ENCODE data around the gene PIEZO1.
"Not testable (repeated sequence)": the region's sequence is repeated elsewhere in the genome, so short reads cannot be mapped to it uniquely, and the experiment has no call there.

The PIEZO1 gene

DNA sequence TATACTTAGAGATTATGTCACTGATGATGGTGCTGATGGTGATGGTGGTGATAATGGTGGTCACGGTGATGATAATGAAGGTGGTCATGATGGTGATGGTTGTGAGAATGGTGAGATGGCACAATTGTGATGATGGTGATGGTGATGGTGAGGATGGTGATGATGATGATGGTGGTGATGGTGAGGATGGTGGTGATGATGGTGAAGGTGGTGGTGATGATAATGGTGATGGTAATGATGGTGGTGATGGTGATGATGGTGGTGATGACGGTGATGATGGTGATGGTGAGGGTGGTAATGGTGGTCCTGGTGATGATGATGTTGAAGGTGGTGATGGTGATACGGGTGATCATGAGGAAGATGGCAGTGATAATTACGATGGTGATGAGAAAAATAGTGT is 13.1 kb upstream of the PIEZO1 start:
- Histone ChIP-seq H3K4me1 (ENCODE audit: insufficient read depth, low read length) (no peaks in the 10 kb centered on the region), H3K4me3 (ENCODE audit: low read depth in 1 of 2, low read length in 2 of 2) (no peak overlapping the region), H3K9me3 (ENCODE audit: low read length) (no peaks in the 10 kb centered on the region), H3K9ac (ENCODE audit: low read length) (no peak overlapping the region), H3K27me3 (ENCODE audit: control insufficient read depth in 1 of 2, insufficient read depth in 2 of 2, low read length in 2 of 2) (peaks cover 0 to 7% of the 10 kb centered on the region in 2 donors), H3K36me3 (ENCODE audit: insufficient read depth, low read length) (no peaks in the 10 kb centered on the region), H3K27ac (ENCODE audit: low read depth, low read length) (no peak overlapping the region)

- H3K4me3 ChIP-seq (ENCODE audit: low read depth in 1 of 2, low read length in 2 of 2) = no peak overlapping the region
- no peak overlapping the region for H3K9ac ChIP-seq (ENCODE audit: low read length)
- H3K4me1 ChIP-seq (ENCODE audit: insufficient read depth, low read length) = no peaks in the 10 kb centered on the region
- H3K9me3 ChIP-seq (ENCODE audit: low read length) = no peaks in the 10 kb centered on the region
- H3K27me3 ChIP-seq (ENCODE audit: control insufficient read depth in 1 of 2, insufficient read depth in 2 of 2, low read length in 2 of 2) = peaks cover 0 to 22% of the 10 kb centered on the region in 2 donors
- H3K36me3 ChIP-seq (ENCODE audit: insufficient read depth, low read length) = no peaks in the 10 kb centered on the region
- H3K27ac ChIP-seq (ENCODE audit: low read depth, low read length) = no peak overlapping the region
Measured at GRCh38 chr16:88796278-88796677, 11.3 kb upstream of the PIEZO1 start.

DNA sequence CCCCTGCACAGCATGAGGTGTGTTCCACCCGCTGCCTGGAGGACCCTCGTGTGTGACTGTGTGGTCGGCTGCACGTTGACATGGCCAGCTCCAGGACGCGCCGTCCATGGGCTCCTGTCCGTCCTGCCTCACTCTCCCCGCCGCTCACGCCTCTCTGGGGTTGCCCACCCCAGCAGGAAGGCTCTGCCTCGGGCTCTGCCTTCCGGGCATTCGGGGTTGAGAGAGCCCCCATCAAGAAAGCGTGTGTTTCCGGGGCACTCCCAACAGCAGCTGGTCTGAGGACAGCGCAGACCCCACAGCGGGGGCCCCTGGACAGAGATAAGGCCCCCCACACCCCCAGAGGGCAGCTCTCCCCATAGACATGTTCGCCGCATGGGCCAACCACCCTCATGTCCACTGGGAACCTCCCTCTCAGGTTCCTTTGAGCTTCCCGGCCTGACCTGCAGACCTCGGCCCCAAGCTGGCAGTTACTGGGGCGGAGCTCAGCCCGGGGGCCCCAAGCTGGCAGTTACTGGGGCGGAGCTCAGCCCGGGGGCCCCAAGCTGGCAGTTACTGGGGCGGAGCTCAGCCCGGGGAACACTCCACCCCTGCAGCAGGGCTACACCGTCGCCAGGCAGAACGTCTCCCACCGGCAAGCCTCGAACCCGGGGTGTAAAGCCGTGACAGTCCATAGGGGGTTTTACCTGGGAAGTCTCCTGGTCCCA is 8.4 kb upstream of the PIEZO1 start:
- Histone ChIP-seq H3K4me3 (ENCODE audit: low read depth in 1 of 2, low read length in 2 of 2) (no peak overlapping the region), H3K27ac (ENCODE audit: low read depth, low read length) (no peak overlapping the region), H3K36me3 (ENCODE audit: insufficient read depth, low read length) (no peaks in the 10 kb centered on the region), H3K4me1 (ENCODE audit: insufficient read depth, low read length) (no peaks in the 10 kb centered on the region), H3K9ac (ENCODE audit: low read length) (no peak overlapping the region), H3K9me3 (ENCODE audit: low read length) (no peaks in the 10 kb centered on the region), H3K27me3 (ENCODE audit: control insufficient read depth in 1 of 2, insufficient read depth in 2 of 2, low read length in 2 of 2) (peaks cover 0 to 22% of the 10 kb centered on the region in 2 donors)

DNA sequence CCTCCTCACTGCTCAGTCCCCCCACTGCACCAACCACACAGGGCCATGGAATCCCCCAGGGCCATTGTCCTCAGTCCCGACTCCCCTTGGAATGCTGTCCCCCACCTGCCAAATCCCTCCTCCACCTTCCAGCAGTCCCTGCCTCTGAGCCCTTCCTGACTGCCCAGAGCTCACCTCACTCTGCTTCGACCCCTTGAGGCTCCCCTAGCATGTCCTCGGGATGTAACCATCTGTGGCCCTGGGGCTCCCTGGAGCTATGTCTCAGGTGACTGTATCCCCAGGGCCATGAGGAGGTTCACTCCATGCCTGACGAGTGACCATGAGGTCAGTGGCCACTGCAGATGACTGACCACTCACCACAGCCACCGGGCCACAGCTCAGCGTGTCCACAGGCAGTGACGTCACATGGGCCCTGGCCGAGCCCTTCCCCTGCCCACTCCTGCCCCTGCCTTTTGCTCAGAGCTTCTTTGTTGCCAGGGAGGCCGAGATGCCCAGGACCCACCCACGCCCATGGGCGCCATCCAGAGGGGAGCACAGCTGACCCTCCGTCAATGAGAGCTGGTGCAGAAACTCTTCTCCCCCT is 7.7 kb upstream of the PIEZO1 start:
- Histone ChIP-seq H3K27me3 (ENCODE audit: control insufficient read depth in 1 of 2, insufficient read depth in 2 of 2, low read length in 2 of 2) (peaks cover 0 to 22% of the 10 kb centered on the region in 2 donors), H3K4me1 (ENCODE audit: insufficient read depth, low read length) (no peaks in the 10 kb centered on the region), H3K36me3 (ENCODE audit: insufficient read depth, low read length) (no peaks in the 10 kb centered on the region), H3K9me3 (ENCODE audit: low read length) (no peaks in the 10 kb centered on the region), H3K27ac (ENCODE audit: low read depth, low read length) (no peak overlapping the region), H3K9ac (ENCODE audit: low read length) (no peak overlapping the region), H3K4me3 (ENCODE audit: low read depth in 1 of 2, low read length in 2 of 2) (no peak overlapping the region)

DNA sequence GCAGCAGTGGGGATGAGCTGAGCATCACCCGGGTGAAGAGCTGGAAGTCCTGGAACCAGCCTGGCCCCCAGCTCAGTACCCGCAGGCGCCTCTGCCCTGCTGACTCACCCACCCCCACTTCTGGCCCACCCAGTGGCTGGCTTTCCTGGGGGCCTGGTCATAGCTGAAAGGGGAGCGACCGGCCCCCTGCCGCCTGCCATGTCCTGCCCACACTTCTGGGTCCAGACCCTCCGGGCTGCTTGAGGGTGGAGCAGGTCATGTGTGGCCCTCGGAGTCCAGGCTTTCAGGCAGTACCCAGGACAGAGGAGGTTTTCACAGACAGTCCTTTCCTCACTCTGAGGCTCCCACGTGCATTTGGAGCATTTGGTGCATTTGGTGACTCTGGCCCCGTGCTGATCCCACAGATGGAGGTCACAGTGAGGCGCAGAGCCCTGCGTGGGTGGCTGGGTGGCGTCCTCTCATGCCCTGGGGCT is 7.1 kb upstream of the PIEZO1 start:
- Histone ChIP-seq H3K36me3 (ENCODE audit: insufficient read depth, low read length) (no peaks in the 10 kb centered on the region), H3K9ac (ENCODE audit: low read length) (no peak overlapping the region), H3K4me1 (ENCODE audit: insufficient read depth, low read length) (no peaks in the 10 kb centered on the region), H3K9me3 (ENCODE audit: low read length) (no peaks in the 10 kb centered on the region), H3K4me3 (ENCODE audit: low read depth in 1 of 2, low read length in 2 of 2) (no peak overlapping the region), H3K27me3 (ENCODE audit: control insufficient read depth in 1 of 2, insufficient read depth in 2 of 2, low read length in 2 of 2) (peaks cover 0 to 22% of the 10 kb centered on the region in 2 donors), H3K27ac (ENCODE audit: low read depth, low read length) (no peak overlapping the region)

- H3K27ac ChIP-seq (ENCODE audit: low read depth, low read length) = no peak overlapping the region
- peaks cover 0 to 22% of the 10 kb centered on the region in 2 donors for H3K27me3 ChIP-seq (ENCODE audit: control insufficient read depth in 1 of 2, insufficient read depth in 2 of 2, low read length in 2 of 2)
Measured at GRCh38 chr16:88790312-88791211, 5.5 kb upstream of the PIEZO1 start.

GRCh38 chr16:88789594-88789993 is 4.6 kb upstream of the PIEZO1 start:
- no peak overlapping the region for H3K4me3 ChIP-seq (ENCODE audit: low read depth in 1 of 2, low read length in 2 of 2)
- H3K9ac ChIP-seq (ENCODE audit: low read length) = no peak overlapping the region
- H3K27ac ChIP-seq (ENCODE audit: low read depth, low read length) = no peak overlapping the region
- H3K27me3 ChIP-seq (ENCODE audit: control insufficient read depth in 1 of 2, insufficient read depth in 2 of 2, low read length in 2 of 2) = peaks cover 0 to 22% of the 10 kb centered on the region in 2 donors
- no peaks in the 10 kb centered on the region for H3K4me1 ChIP-seq (ENCODE audit: insufficient read depth, low read length)
- H3K36me3 ChIP-seq (ENCODE audit: insufficient read depth, low read length) = no peaks in the 10 kb centered on the region
- no peaks in the 10 kb centered on the region for H3K9me3 ChIP-seq (ENCODE audit: low read length)

More at GRCh38 chr16:88790312-88791211, 5.5 kb upstream of the PIEZO1 start:
- H3K4me1 ChIP-seq (ENCODE audit: insufficient read depth, low read length) = no peaks in the 10 kb centered on the region
- H3K4me3 ChIP-seq (ENCODE audit: low read depth in 1 of 2, low read length in 2 of 2) = no peak overlapping the region
- H3K9ac ChIP-seq (ENCODE audit: low read length) = no peak overlapping the region
- no peaks in the 10 kb centered on the region for H3K9me3 ChIP-seq (ENCODE audit: low read length)
- H3K36me3 ChIP-seq (ENCODE audit: insufficient read depth, low read length) = no peaks in the 10 kb centered on the region

- H3K36me3 ChIP-seq (ENCODE audit: insufficient read depth, low read length); H3K9me3 ChIP-seq (ENCODE audit: low read length); H3K4me1 ChIP-seq (ENCODE audit: insufficient read depth, low read length); H3K4me3 ChIP-seq (ENCODE audit: low read depth in 1 of 2, low read length in 2 of 2); H3K27ac ChIP-seq (ENCODE audit: low read depth, low read length); H3K9ac ChIP-seq (ENCODE audit: low read length): not testable (repeated sequence)
- peaks cover 0 to 22% of the 10 kb centered on the region in 2 donors for H3K27me3 ChIP-seq (ENCODE audit: control insufficient read depth in 1 of 2, insufficient read depth in 2 of 2, low read length in 2 of 2)
Measured at GRCh38 chr16:88788749-88789148, 3.7 kb upstream of the PIEZO1 start.

- Histone ChIP-seq H3K27ac (ENCODE audit: low read depth, low read length) (no peak overlapping the region), H3K4me1 (ENCODE audit: insufficient read depth, low read length) (peaks cover 8% of the 10 kb centered on the region)
Measured at GRCh38 chr16:88787579-88788314, 2.7 kb upstream of the PIEZO1 start.

GRCh38 chr16:88784856-88785105 is 239 bp downstream of the PIEZO1 start:
- no peaks in the 10 kb centered on the region for H3K36me3 ChIP-seq (ENCODE audit: insufficient read depth, low read length)
- no peaks in the 10 kb centered on the region for H3K27me3 ChIP-seq (ENCODE audit: control insufficient read depth in 1 of 2, insufficient read depth in 2 of 2, low read length in 2 of 2)
- peaks cover 38% of the 10 kb centered on the region for H3K4me1 ChIP-seq (ENCODE audit: insufficient read depth, low read length)
- no peaks in the 10 kb centered on the region for H3K9me3 ChIP-seq (ENCODE audit: low read length)
- peak overlapping the region; percentile 56 to 87 for H3K4me3 ChIP-seq (ENCODE audit: low read depth in 1 of 2, low read length in 2 of 2)
- peak overlapping the region; percentile 95 for H3K27ac ChIP-seq (ENCODE audit: low read depth, low read length)
- H3K9ac ChIP-seq (ENCODE audit: low read length) = no peak overlapping the region

More at GRCh38 chr16:88787579-88788314, 2.7 kb upstream of the PIEZO1 start:
- peaks cover 0 to 14% of the 10 kb centered on the region in 2 donors for H3K27me3 ChIP-seq (ENCODE audit: control insufficient read depth in 1 of 2, insufficient read depth in 2 of 2, low read length in 2 of 2)
- H3K36me3 ChIP-seq (ENCODE audit: insufficient read depth, low read length) = no peaks in the 10 kb centered on the region
- H3K4me3 ChIP-seq (ENCODE audit: low read depth in 1 of 2, low read length in 2 of 2) = no peak overlapping the region
- no peak overlapping the region for H3K9ac ChIP-seq (ENCODE audit: low read length)
- no peaks in the 10 kb centered on the region for H3K9me3 ChIP-seq (ENCODE audit: low read length)

Data from muscle layer of colon (tissue), 2 donors.